B cell (primary cell): Measurements from ENCODE around the gene ARHGAP12. TPM values are rescaled to one million over a fixed set of nuclear protein-coding genes. Genes with fewer than 3 reads are reported as not detected.
"Not testable (repeated sequence)": the region's sequence is repeated elsewhere in the genome, so short reads cannot be mapped to it uniquely, and the experiment has no call there.

Experiments
- ATAC-seq: fragments of 200-7000 bp; cut with Tn5 transposase; one replicate; pipeline ENCODE4 v1.10.0; 2021; ENCODE audit warnings: low read depth, mild to moderate bottlenecking, moderate number of reproducible peaks, moderate library complexity
- CTCF ChIA-PET: fragments of 350-600 bp; sonication (Branson Sonifier 250); formaldehyde crosslinking; loops from one replicate; lab custom pipeline; 2021; ENCODE audit warnings: antibody characterized with exemption, inconsistent platforms; lab: Charles Lee
- POLR2A ChIA-PET: fragments of 350-600 bp; sonication (Branson Sonifier 250); formaldehyde crosslinking; loops from one replicate; lab custom pipeline; 2021; ENCODE audit warnings: antibody characterized with exemption; lab: Charles Lee
- DNase-seq: peaks from one replicate; pipeline ENCODE4 v3.0.0; 2013
- H2AFZ ChIP-seq: 2 replicates; pipeline ENCODE4 v1.6.1; 2012; ENCODE audit warnings: mild to moderate bottlenecking, low read depth, low read length; ENCODE audit not compliant: insufficient read depth, poor library complexity, severe bottlenecking
- H3K27ac ChIP-seq, 2 donors: 1 replicate in 1 of 2; 2 replicates in 1 of 2; pipeline ENCODE4 v1.5.1; 2012 to 2013; ENCODE audit warnings: low read length in 2 of 2, mild to moderate bottlenecking in 2 of 2, moderate library complexity in 1 of 2
- H3K27me3 ChIP-seq, 4 experiments: fragments of 200-600 bp in 1 of 4; sonication (generic) in 1 of 4; replicated peaks in 1 of 4; 1 replicate in 2 of 4; 2 replicates in 2 of 4; pipeline versions ENCODE4 v1.6.1 to v1.7.0; 2013 to 2016; ENCODE audit warnings: low read length in 3 of 4, mild to moderate bottlenecking in 2 of 4, mixed read lengths in 1 of 4, moderate library complexity in 1 of 4; ENCODE audit not compliant: insufficient read depth in 4 of 4, control insufficient read depth in 3 of 4; ENCODE audit errors: control extremely low read depth in 1 of 4
- H3K36me3 ChIP-seq, 2 experiments: replicated peaks in 1 of 2; 1 replicate in 1 of 2; 2 replicates in 1 of 2; pipeline versions ENCODE4 v1.6.1 to v1.7.1; 2013; ENCODE audit warnings: low read length in 1 of 2; ENCODE audit not compliant: insufficient read depth in 2 of 2, control insufficient read depth in 1 of 2; ENCODE audit errors: control extremely low read depth in 1 of 2, extremely low read depth in 1 of 2
- H3K4me1 ChIP-seq, 2 donors: fragments of 200-600 bp in 1 of 2; sonication (generic) in 1 of 2; 1 replicate in 1 of 2; 2 replicates in 1 of 2; pipeline versions ENCODE4 v1.5.1 to v1.6.1; 2013 to 2017; ENCODE audit warnings: low read length in 2 of 2; ENCODE audit not compliant: control insufficient read depth in 2 of 2, insufficient read depth in 2 of 2
- H3K4me2 ChIP-seq: replicated peaks from 2 replicates; pipeline ENCODE3; 2012; ENCODE audit warnings: mild to moderate bottlenecking, low read depth, low read length; ENCODE audit not compliant: poor library complexity, severe bottlenecking
- H3K4me3 ChIP-seq, 5 experiments: fragments of 200-600 bp in 1 of 5; sonication (generic) in 1 of 5; 1 replicate in 3 of 5; 2 replicates in 2 of 5; pipeline versions ENCODE4 v1.5.1 to v1.7.0; 2011 to 2016; ENCODE audit warnings: low read length in 4 of 5, mild to moderate bottlenecking in 4 of 5, low read depth in 2 of 5, control low read depth in 1 of 5, moderate library complexity in 1 of 5; ENCODE audit not compliant: insufficient read depth in 1 of 5; ENCODE audit errors: control extremely low read depth in 1 of 5, extremely low read depth in 1 of 5
- H3K79me2 ChIP-seq: fragments of 200-600 bp; sonication (generic); one replicate; pipeline ENCODE4 v1.6.0; 2016; ENCODE audit warnings: low read length; ENCODE audit not compliant: control insufficient read depth, insufficient read depth
- H3K9ac ChIP-seq: fragments of 200-600 bp; sonication (generic); 2 replicates; pipeline ENCODE4 v1.6.1; 2017; ENCODE audit warnings: mild to moderate bottlenecking, low read length, moderate library complexity
- H3K9me3 ChIP-seq, 3 donors: one replicate each; pipeline versions ENCODE4 v1.6.1 to v1.7.1; 2013; ENCODE audit warnings: low read length in 2 of 3; ENCODE audit not compliant: control insufficient read depth in 2 of 3, insufficient read depth in 1 of 3; ENCODE audit errors: control extremely low read depth in 1 of 3
- H4K20me1 ChIP-seq: 2 replicates; pipeline ENCODE4 v1.6.0; 2012; ENCODE audit warnings: mild to moderate bottlenecking, low read length; ENCODE audit not compliant: insufficient read depth, control insufficient read depth, poor library complexity, severe bottlenecking
- H3K27ac Mint-ChIP-seq: one replicate; pipeline ENCODE4 v1.8.0; 2021; ENCODE audit warnings: mixed read lengths
- H3K27me3 Mint-ChIP-seq: one replicate; pipeline ENCODE4 v1.8.0; 2021; ENCODE audit warnings: mixed read lengths
- H3K4me1 Mint-ChIP-seq: one replicate; pipeline ENCODE4 v1.8.0; 2021; ENCODE audit warnings: mixed read lengths
- H3K4me3 Mint-ChIP-seq: one replicate; pipeline ENCODE4 v1.8.0; 2021; ENCODE audit warnings: mixed read lengths
- H3K9me3 Mint-ChIP-seq: one replicate; pipeline ENCODE4 v1.8.0; 2022; ENCODE audit warnings: mixed read lengths; ENCODE audit not compliant: insufficient read depth
- CTCF ChIP-seq: fragments of 200-600 bp; IDR thresholded peaks from one replicate; pipeline ENCODE4 v1.8.0; 2022; ENCODE audit warnings: antibody characterized with exemption, mild to moderate bottlenecking
- EZH2 ChIP-seq: IDR thresholded peaks from 2 replicates; pipeline ENCODE4 v1.6.1; 2012; ENCODE audit warnings: borderline replicate concordance, low read depth, mild to moderate bottlenecking, moderate library complexity, low read length; ENCODE audit not compliant: insufficient read depth, poor library complexity, severe bottlenecking
- WGBS: methylation state at CpG from one replicate; pipeline ENCODE4 v1.1.5; 2013; ENCODE audit warnings: missing lambda C conversion rate; ENCODE audit not compliant: insufficient coverage; 5-methylcytosine and 5-hydroxymethylcytosine counted together
- intact Hi-C: fragments of 100-400 bp; cut with micrococcal nuclease; formaldehyde crosslinking; loops from one replicate; pipeline ENCODE4 v1.10.0; 2022
- polyA plus RNA-seq: library from polyadenylated mRNA; depleted of rRNA; stranded (reverse); fragments of >200 nt; gene quantifications from 2 replicates; pipeline ENCODE4 v1.2.3, GENCODE V29; 2012
- total RNA-seq, 2 donors: library from RNA; stranded (reverse); fragments of 120-200 nt in 1 of 2; gene quantifications; 1 replicate in 1 of 2; 2 replicates in 1 of 2; pipeline versions ENCODE4 v1.2.3 to v1.2.4, GENCODE V29; 2013 to 2022

The ARHGAP12 gene
- total and polyA plus RNA-seq, 2 donors (not counting 1 experiment from before 2014, with no cell fraction given), result 12.3 to 45.3 TPM

DNA sequence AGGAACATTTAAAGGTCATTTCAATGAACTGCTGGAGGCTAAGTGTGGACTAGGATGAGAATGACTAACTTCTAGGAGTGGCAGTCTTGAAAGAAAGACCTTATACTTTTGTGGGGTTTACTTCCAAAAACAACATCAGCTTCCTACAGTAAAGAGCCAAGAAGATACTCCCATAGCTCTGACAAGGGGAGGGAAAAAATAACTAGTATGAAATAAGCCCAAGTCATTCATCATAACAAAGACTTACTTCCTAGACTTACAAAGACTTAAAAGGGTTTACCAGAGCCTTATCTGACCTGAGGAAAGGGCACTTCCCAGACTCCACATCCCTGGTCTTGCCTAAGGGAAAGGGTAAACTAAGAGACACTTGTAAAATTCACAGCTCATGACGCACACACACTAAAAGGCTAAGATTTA lies 31.7 kb downstream of the ARHGAP12 start:
- H3K27ac ChIP-seq, result no peak overlapping the region
- POLR2A ChIA-PET, result no interaction called here
- H3K79me2 ChIP-seq, result peaks cover 57% of the 10 kb centered on the region
- DNase-seq (no peak), ATAC-seq (no peak)
- CTCF ChIA-PET, result interaction anchor here (1.0 kb wide), 1 partner anchor 82 kb away, joined by 3 read pairs; no protein-coding TSS in a partner anchor
- intact Hi-C loops, result no loop called here
- H3K4me3 ChIP-seq, result no peak overlapping the region
- H3K4me3 Mint-ChIP-seq, result no peak overlapping the region
- H3K36me3 ChIP-seq, result peaks cover 0 to 14% of the 10 kb centered on the region in 2 experiments
- H4K20me1 ChIP-seq, result peaks cover 48% of the 10 kb centered on the region
- H3K4me1 ChIP-seq, result peaks cover 5 to 10% of the 10 kb centered on the region in 2 donors
- H3K9me3 Mint-ChIP-seq, result peaks cover 3% of the 10 kb centered on the region
- peaks cover 48% of the 10 kb centered on the region for H3K4me1 Mint-ChIP-seq
- H3K27me3 ChIP-seq, result no peaks in the 10 kb centered on the region
- TF ChIP-seq CTCF (no peak), EZH2 (no peak)
- H3K27ac Mint-ChIP-seq, result no peak overlapping the region
- peaks cover 0 to 1% (median 0%) of the 10 kb centered on the region in 3 donors for H3K9me3 ChIP-seq
- no peak overlapping the region for H2AFZ ChIP-seq
- no peak overlapping the region for H3K4me2 ChIP-seq
- H3K9ac ChIP-seq, result no peak overlapping the region
- WGBS, result no CpG with 5 or more reads among the region's 1 CpG
- no peaks in the 10 kb centered on the region for H3K27me3 Mint-ChIP-seq

GRCh38 chr10:31895722-31896121 lies 32.9 kb downstream of the ARHGAP12 start:
- CTCF ChIA-PET, H3K4me2 ChIP-seq, H3K4me3 ChIP-seq, H3K4me1 ChIP-seq, ATAC-seq, H3K27ac ChIP-seq, intact Hi-C loops, H3K27ac Mint-ChIP-seq, POLR2A ChIA-PET, H3K27me3 Mint-ChIP-seq, H3K4me3 Mint-ChIP-seq, H3K9ac ChIP-seq, H3K27me3 ChIP-seq, H2AFZ ChIP-seq, DNase-seq, H3K9me3 ChIP-seq, H3K9me3 Mint-ChIP-seq, H3K36me3 ChIP-seq: not testable (repeated sequence)
- no CpG with 5 or more reads among the region's 6 CpGs for WGBS
- H3K79me2 ChIP-seq, result peaks cover 44% of the 10 kb centered on the region
- H4K20me1 ChIP-seq, result peaks cover 38% of the 10 kb centered on the region
- peaks cover 48% of the 10 kb centered on the region for H3K4me1 Mint-ChIP-seq
